DOHH2 (cell line): ENCODE results near the gene YES1.

Experiments used
- H3F3A ChIP-seq: fragments of 200-600 bp; sonication (generic), shearing (Covaris generic); 2 replicates; pipeline ENCODE4 v1.6.0; 2016; ENCODE audit warnings: antibody characterized with exemption, mild to moderate bottlenecking; ENCODE audit not compliant: control insufficient read depth, insufficient read depth
- H3K27ac ChIP-seq: fragments of 200-600 bp; sonication (generic); 2 replicates; pipeline ENCODE4 v1.5.1; 2014; ENCODE audit warnings: low read depth, mild to moderate bottlenecking, low read length, moderate library complexity
- H3K27me3 ChIP-seq: fragments of 200-600 bp; sonication (generic); 2 replicates; pipeline ENCODE4 v1.6.1; 2014; ENCODE audit warnings: mild to moderate bottlenecking, low read length, mixed read lengths; ENCODE audit not compliant: control insufficient read depth
- H3K36me3 ChIP-seq: fragments of 200-600 bp; sonication (generic); 2 replicates; pipeline ENCODE4 v1.6.1; 2014; ENCODE audit warnings: mild to moderate bottlenecking, low read length, moderate library complexity, mixed read lengths; ENCODE audit not compliant: control insufficient read depth
- H3K4me1 ChIP-seq: fragments of 200-600 bp; sonication (generic); 2 replicates; pipeline ENCODE4 v1.6.1; 2014; ENCODE audit warnings: mild to moderate bottlenecking, low read length, mixed read lengths; ENCODE audit not compliant: control insufficient read depth
- H3K4me2 ChIP-seq: fragments of 200-600 bp; sonication (generic); 2 replicates; pipeline ENCODE4 v1.6.0; 2014; ENCODE audit warnings: mild to moderate bottlenecking, low read length, moderate library complexity
- H3K4me3 ChIP-seq: fragments of 200-600 bp; sonication (generic); 2 replicates; pipeline ENCODE4 v1.5.1; 2014; ENCODE audit warnings: mild to moderate bottlenecking, low read length, mixed read lengths
- H3K79me2 ChIP-seq: fragments of 200-600 bp; sonication (generic); 2 replicates; pipeline ENCODE4 v1.6.1; 2014; ENCODE audit warnings: mild to moderate bottlenecking, low read length, mixed read lengths; ENCODE audit not compliant: control insufficient read depth
- H3K9me2 ChIP-seq: fragments of 200-600 bp; sonication (generic); replicated peaks from 2 replicates; pipeline ENCODE4 v1.6.1; 2014; ENCODE audit warnings: mild to moderate bottlenecking, low read length, mixed read lengths; ENCODE audit not compliant: control insufficient read depth
- H3K9me3 ChIP-seq: fragments of 200-600 bp; sonication (generic); 2 replicates; pipeline ENCODE4 v1.6.1; 2014; ENCODE audit warnings: antibody characterized with exemption, low read length, mixed read lengths; ENCODE audit not compliant: control insufficient read depth, insufficient read depth
- H4K20me1 ChIP-seq: fragments of 200-600 bp; sonication (generic); 2 replicates; pipeline ENCODE4 v1.6.0; 2014; ENCODE audit warnings: low read depth, mild to moderate bottlenecking, antibody characterized with exemption, low read length, moderate library complexity; ENCODE audit not compliant: control insufficient read depth, insufficient read depth
- EZH2phosphoT487 ChIP-seq: fragments of 200-600 bp; sonication (generic); IDR thresholded peaks from 2 replicates; pipeline ENCODE4 v1.6.1; 2017; ENCODE audit warnings: borderline replicate concordance, mild to moderate bottlenecking, antibody characterized with exemption, low read length, moderate library complexity, mixed read lengths
- TF ChIP-seq, protein P1 (sequence below): fragments of 200-600 bp; sonication (generic); IDR thresholded peaks from one replicate; pipeline ENCODE4 v1.5.1; 2014; ENCODE audit warnings: antibody characterized with exemption, mild to moderate bottlenecking, low read depth, low read length; ENCODE audit not compliant: poor library complexity, severe bottlenecking

Gene YES1

DNA sequence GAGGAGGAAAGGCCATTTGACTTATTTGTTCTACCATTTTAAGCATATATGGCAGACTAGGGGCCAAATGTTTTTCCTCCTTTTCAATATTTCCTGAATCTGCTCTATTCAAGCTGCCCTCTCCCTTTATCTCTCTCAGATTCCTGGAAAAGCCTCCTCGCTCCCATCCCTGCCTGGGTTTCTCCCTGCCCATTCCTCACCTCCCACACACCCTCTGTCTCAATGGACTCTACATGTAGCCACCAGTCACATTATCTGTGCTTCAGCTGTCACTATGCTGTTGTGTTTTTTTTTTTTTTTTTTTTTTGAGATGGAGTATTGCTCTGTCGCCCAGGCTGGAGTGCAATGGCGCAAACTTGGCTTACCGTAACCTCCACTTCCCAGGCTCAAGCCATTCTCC lies 131.7 kb downstream of the YES1 start:
- H3K4me3 ChIP-seq = no peak overlapping the region
- no peak overlapping the region for H3K27ac ChIP-seq
- H3K9me2 ChIP-seq = no peaks in the 10 kb centered on the region
- H3K4me2 ChIP-seq = no peak overlapping the region
- no peaks in the 10 kb centered on the region for H3K79me2 ChIP-seq
- H3F3A ChIP-seq = peaks cover 18% of the 10 kb centered on the region
- H3K27me3 ChIP-seq = no peaks in the 10 kb centered on the region
- no peaks in the 10 kb centered on the region for H3K4me1 ChIP-seq
- peaks cover 21% of the 10 kb centered on the region for H3K36me3 ChIP-seq
- H3K9me3 ChIP-seq = no peaks in the 10 kb centered on the region
- no peaks in the 10 kb centered on the region; the same call in 1 of the 2 replicates for H4K20me1 ChIP-seq
- no peak for TF ChIP-seq EZH2phosphoT487
- TF ChIP-seq, protein P1, sequence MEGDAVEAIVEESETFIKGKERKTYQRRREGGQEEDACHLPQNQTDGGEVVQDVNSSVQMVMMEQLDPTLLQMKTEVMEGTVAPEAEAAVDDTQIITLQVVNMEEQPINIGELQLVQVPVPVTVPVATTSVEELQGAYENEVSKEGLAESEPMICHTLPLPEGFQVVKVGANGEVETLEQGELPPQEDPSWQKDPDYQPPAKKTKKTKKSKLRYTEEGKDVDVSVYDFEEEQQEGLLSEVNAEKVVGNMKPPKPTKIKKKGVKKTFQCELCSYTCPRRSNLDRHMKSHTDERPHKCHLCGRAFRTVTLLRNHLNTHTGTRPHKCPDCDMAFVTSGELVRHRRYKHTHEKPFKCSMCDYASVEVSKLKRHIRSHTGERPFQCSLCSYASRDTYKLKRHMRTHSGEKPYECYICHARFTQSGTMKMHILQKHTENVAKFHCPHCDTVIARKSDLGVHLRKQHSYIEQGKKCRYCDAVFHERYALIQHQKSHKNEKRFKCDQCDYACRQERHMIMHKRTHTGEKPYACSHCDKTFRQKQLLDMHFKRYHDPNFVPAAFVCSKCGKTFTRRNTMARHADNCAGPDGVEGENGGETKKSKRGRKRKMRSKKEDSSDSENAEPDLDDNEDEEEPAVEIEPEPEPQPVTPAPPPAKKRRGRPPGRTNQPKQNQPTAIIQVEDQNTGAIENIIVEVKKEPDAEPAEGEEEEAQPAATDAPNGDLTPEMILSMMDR = no peak

DNA sequence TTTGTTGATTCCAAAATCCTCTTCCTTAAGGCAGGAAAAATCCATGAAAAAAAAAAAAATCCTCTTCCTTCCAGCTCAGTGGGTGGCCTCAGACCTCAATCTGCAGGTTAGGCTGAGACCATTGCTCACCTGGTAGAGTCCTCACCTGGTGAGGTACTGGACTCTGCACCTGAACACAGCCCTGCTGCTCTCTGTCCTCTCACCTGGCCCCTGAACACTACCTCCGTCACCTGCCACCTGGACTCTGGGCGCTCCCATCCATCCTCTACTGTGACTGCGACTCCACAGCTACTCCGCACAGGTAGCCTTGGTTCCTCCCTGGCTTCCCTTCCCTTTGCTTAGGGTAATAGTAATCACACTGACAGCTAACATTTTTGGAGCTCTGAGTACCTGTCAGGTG lies 132.5 kb downstream of the YES1 start:
- no peak overlapping the region for H3K27ac ChIP-seq

DNA sequence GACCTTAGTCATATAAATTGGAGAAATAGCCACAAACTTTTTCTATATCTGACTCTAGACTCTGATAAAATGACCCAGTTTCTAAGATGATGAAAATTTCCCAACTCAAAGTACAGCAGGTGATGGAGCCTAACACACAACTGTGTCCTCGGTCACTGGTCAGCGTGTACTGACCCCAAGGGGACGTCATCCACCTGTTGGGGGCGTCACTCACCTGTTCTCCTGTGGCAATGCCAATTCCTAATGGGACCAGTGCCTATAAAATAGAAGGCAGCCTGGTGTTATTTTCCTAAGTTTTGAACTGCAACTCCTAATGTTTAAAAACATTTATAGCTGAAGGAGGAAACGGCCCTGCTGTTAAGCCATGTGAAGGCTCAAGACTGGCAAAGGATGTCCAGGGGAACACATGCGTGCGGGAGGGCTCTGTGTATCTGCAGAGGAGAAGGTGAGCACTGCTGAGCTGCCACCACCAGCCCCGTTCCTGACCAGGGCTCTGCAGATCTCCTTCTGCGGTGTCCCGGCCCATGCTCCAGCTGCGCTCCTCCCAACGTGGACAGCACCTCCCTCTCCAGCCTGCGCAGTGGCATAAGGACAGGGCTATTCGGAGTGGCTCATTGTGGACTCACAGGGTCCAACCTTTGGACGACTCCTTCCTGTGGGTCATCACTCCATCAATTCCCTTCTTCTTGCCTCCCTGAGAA lies 133.4 kb downstream of the YES1 start:
- H3K27me3 ChIP-seq = no peaks in the 10 kb centered on the region
- H3K9me3 ChIP-seq = no peaks in the 10 kb centered on the region
- H3K9me2 ChIP-seq = no peaks in the 10 kb centered on the region
- no peak overlapping the region for H3K4me2 ChIP-seq
- H3K36me3 ChIP-seq = peaks cover 38% of the 10 kb centered on the region
- TF ChIP-seq EZH2phosphoT487 = no peak
- TF ChIP-seq, protein P1 = no peak
- H3K4me1 ChIP-seq = no peaks in the 10 kb centered on the region
- H3F3A ChIP-seq = peaks cover 28% of the 10 kb centered on the region
- no peak overlapping the region for H3K27ac ChIP-seq
- no peaks in the 10 kb centered on the region for H3K79me2 ChIP-seq
- no peaks in the 10 kb centered on the region; the same call in 1 of the 2 replicates for H4K20me1 ChIP-seq
- H3K4me3 ChIP-seq = no peak overlapping the region

More for the DNA sequence above, 132.5 kb downstream of the YES1 start:
- Histone ChIP-seq H3K4me1 (no peaks in the 10 kb centered on the region), H3F3A (peaks cover 24% of the 10 kb centered on the region), H3K9me2 (no peaks in the 10 kb centered on the region), H3K79me2 (no peaks in the 10 kb centered on the region), H3K27me3 (no peaks in the 10 kb centered on the region), H3K4me2 (no peak overlapping the region), H4K20me1 (no peaks in the 10 kb centered on the region; the same call in 1 of the 2 replicates), H3K36me3 (peaks cover 29% of the 10 kb centered on the region), H3K4me3 (no peak overlapping the region), H3K9me3 (no peaks in the 10 kb centered on the region)
- no peak for TF ChIP-seq EZH2phosphoT487
- TF ChIP-seq, protein P1 = no peak
